Measurements from ENCODE around the gene KLKB1. TPM values are rescaled to one million over a fixed set of nuclear protein-coding genes. Genes with fewer than 3 reads are reported as not detected.

KLKB1 gene
- total RNA-seq, 1 experiment from 2014 or later = not detected

DNA sequence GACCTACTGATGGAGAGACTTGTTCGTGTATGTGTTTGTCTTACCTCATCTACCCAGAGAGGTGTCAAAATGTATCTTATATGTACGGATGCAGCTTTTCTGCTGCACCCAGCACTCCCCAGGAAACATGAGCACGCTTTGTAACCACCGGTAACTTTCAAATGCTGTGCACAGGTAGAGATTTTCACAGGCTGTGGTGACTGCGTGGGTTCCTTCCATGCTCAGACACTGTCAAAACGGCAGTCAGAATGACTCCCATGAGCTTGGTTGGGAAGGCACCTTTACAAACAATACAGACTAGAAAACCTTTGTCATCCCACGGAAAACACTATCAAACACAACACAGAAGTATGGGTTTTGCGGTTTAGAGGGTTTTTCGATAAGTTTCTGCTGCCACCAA lies 66.9 kb downstream of the KLKB1 start:
- ChIA-PET CTCF (no interaction called here), POLR2A (no interaction called here)
- intact Hi-C loops (cut with micrococcal nuclease; ENCODE audit: unreplicated experiment) = no loop called here
- TF ChIP-seq, protein P1, sequence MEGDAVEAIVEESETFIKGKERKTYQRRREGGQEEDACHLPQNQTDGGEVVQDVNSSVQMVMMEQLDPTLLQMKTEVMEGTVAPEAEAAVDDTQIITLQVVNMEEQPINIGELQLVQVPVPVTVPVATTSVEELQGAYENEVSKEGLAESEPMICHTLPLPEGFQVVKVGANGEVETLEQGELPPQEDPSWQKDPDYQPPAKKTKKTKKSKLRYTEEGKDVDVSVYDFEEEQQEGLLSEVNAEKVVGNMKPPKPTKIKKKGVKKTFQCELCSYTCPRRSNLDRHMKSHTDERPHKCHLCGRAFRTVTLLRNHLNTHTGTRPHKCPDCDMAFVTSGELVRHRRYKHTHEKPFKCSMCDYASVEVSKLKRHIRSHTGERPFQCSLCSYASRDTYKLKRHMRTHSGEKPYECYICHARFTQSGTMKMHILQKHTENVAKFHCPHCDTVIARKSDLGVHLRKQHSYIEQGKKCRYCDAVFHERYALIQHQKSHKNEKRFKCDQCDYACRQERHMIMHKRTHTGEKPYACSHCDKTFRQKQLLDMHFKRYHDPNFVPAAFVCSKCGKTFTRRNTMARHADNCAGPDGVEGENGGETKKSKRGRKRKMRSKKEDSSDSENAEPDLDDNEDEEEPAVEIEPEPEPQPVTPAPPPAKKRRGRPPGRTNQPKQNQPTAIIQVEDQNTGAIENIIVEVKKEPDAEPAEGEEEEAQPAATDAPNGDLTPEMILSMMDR (IDR thresholded peaks at IDR 0.05) = no peak
- TF ChIP-seq TCF7L2 (IDR thresholded peaks at IDR 0.05; ENCODE audit: low read depth, low read length) (no peak), POLR2AphosphoS5 (IDR thresholded peaks at IDR 0.05; ENCODE audit: low read depth, low read length) (no peak), SIN3A (IDR thresholded peaks at IDR 0.05; ENCODE audit: borderline replicate concordance, insufficient read depth, low read depth, low read length) (no peak)
- TF ChIP-seq, protein P2, sequence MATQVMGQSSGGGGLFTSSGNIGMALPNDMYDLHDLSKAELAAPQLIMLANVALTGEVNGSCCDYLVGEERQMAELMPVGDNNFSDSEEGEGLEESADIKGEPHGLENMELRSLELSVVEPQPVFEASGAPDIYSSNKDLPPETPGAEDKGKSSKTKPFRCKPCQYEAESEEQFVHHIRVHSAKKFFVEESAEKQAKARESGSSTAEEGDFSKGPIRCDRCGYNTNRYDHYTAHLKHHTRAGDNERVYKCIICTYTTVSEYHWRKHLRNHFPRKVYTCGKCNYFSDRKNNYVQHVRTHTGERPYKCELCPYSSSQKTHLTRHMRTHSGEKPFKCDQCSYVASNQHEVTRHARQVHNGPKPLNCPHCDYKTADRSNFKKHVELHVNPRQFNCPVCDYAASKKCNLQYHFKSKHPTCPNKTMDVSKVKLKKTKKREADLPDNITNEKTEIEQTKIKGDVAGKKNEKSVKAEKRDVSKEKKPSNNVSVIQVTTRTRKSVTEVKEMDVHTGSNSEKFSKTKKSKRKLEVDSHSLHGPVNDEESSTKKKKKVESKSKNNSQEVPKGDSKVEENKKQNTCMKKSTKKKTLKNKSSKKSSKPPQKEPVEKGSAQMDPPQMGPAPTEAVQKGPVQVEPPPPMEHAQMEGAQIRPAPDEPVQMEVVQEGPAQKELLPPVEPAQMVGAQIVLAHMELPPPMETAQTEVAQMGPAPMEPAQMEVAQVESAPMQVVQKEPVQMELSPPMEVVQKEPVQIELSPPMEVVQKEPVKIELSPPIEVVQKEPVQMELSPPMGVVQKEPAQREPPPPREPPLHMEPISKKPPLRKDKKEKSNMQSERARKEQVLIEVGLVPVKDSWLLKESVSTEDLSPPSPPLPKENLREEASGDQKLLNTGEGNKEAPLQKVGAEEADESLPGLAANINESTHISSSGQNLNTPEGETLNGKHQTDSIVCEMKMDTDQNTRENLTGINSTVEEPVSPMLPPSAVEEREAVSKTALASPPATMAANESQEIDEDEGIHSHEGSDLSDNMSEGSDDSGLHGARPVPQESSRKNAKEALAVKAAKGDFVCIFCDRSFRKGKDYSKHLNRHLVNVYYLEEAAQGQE (IDR thresholded peaks at IDR 0.05; ENCODE audit: insufficient read depth in 1 of 2, low read depth in 2 of 2, low read length in 1 of 2) = no peak
- Histone ChIP-seq H3K9me3 (ENCODE audit: control insufficient read depth, insufficient read depth, low read depth, low read length) (no peaks in the 10 kb centered on the region), H3K4me3 (ENCODE audit: low read depth in 2 of 2, low read length in 2 of 2) (no peak overlapping the region), H3K36me3 (ENCODE audit: control insufficient read depth, insufficient read depth, low read length) (no peaks in the 10 kb centered on the region), H3K27ac (ENCODE audit: low read length) (no peak overlapping the region), H3K27me3 (ENCODE audit: control insufficient read depth, insufficient read depth, low read length) (no peaks in the 10 kb centered on the region), H3K4me1 (ENCODE audit: control insufficient read depth, insufficient read depth, low read length) (no peaks in the 10 kb centered on the region)
- BruUV-seq (replicated peaks) = no TSS peak
- in situ Hi-C loops (cut with HindIII; ENCODE audit: low pct_unique_long_range_greater_than_20kb, low sequenced_read_pairs) = no loop called here
- ATAC-seq (no peak), DNase-seq (ENCODE audit: low read depth, low spot score) (no peak)

DNA sequence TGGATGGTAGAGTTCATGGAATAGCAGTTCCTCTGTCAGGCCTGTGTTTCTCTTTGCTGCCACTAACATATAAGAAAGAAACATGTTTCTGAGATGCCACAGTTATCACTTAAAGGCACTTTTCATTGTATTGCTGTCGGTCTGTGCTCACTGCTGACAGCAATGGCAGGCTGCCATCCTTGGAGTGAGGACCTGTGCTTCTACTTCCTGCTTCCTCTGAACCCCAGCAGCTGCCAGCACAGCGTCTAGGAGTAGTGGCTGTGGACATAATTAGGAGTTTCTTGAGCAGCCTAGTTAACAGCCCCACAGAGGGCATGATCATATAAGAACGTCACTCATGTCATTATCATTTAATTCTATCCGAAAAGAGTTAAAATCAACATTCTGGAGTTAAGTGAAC lies 69.2 kb downstream of the KLKB1 start:
- ChIA-PET CTCF (no interaction called here), POLR2A (no interaction called here)
- no peaks in the 10 kb centered on the region for H3K4me1 ChIP-seq (ENCODE audit: control insufficient read depth, insufficient read depth, low read length)
- intact Hi-C loops (cut with micrococcal nuclease; ENCODE audit: unreplicated experiment) = loop anchor here (2.0 kb wide), 1 partner anchor 258 kb away; the partner anchor contains the start of gene MTNR1A
- no peaks in the 10 kb centered on the region for H3K36me3 ChIP-seq (ENCODE audit: control insufficient read depth, insufficient read depth, low read length)
- BruUV-seq (replicated peaks) = no TSS peak
- no peaks in the 10 kb centered on the region for H3K9me3 ChIP-seq (ENCODE audit: control insufficient read depth, insufficient read depth, low read depth, low read length)
- no peak overlapping the region for H3K4me3 ChIP-seq (ENCODE audit: low read depth in 2 of 2, low read length in 2 of 2)
- ATAC-seq = no peak
- in situ Hi-C loops (cut with HindIII; ENCODE audit: low pct_unique_long_range_greater_than_20kb, low sequenced_read_pairs) = no loop called here
- DNase-seq (ENCODE audit: low read depth, low spot score) = no peak
- TF ChIP-seq TCF7L2 (IDR thresholded peaks at IDR 0.05; ENCODE audit: low read depth, low read length) = no peak
- TF ChIP-seq POLR2AphosphoS5 (IDR thresholded peaks at IDR 0.05; ENCODE audit: low read depth, low read length) = no peak
- TF ChIP-seq SIN3A (IDR thresholded peaks at IDR 0.05; ENCODE audit: borderline replicate concordance, insufficient read depth, low read depth, low read length) = no peak
- TF ChIP-seq, protein P1 (IDR thresholded peaks at IDR 0.05) = no peak
- TF ChIP-seq, protein P2 (IDR thresholded peaks at IDR 0.05; ENCODE audit: insufficient read depth in 1 of 2, low read depth in 2 of 2, low read length in 1 of 2) = no peak
- no peaks in the 10 kb centered on the region for H3K27me3 ChIP-seq (ENCODE audit: control insufficient read depth, insufficient read depth, low read length)
- H3K27ac ChIP-seq (ENCODE audit: low read length) = no peak overlapping the region

Data from Panc1 (cell line).